DMS114 treated with DMSO at 0.1 percent for 48 hours (cell line): Measurements from ENCODE around the gene PRKD3.
A peak's percentile ranks its signal among the peaks of the same experiment; 100 is the strongest.

Experiments
- DNase-seq: peaks from one replicate; lab custom pipeline; 2025; ENCODE audit not compliant: unreplicated experiment; lab: John Stamatoyannopoulos, UW

The PRKD3 gene

DNA sequence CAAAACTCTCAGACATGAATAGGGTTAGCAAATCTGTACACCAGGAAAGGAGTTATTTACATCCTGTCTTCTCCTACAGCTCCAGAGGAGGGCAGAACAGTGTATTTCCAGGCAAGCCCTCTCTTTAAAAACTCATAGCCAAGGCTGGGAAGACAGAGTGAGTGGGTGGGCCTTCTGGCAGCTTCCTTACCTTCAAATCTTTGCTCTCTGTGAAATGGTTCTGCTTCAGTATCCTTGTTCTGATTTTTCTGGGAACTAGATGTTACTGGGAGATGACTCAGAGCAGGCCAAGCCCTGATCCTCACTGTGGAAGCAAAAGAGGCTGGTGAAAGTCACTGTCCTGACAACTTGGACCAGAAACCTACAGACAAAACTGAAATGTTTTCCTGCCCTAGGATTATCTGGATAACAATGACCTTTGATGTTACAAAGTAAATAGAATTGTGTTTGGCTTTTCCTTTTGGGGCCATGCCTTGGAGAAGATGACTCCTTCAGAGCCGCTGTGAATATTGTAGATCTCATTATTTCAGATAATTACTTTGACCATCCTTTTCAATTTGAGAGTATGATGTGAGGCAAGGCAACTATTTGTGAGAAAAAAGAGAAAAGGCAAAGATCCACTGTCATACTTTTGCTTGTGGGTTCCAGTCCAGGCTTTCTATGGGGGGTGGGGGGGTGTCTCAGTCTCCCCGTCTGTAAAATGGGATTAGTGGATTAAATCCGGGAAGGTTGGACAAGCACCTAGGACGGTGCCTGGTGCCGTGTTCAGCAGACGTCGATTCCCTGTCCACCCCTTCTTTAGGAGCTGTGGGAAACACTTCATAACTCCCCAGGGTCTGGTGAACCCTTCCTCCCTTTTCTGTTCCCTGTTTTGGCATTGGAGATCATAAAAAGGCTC, 19.2 kb upstream of the PRKD3 start:
- DNase-seq = no peak

DNA sequence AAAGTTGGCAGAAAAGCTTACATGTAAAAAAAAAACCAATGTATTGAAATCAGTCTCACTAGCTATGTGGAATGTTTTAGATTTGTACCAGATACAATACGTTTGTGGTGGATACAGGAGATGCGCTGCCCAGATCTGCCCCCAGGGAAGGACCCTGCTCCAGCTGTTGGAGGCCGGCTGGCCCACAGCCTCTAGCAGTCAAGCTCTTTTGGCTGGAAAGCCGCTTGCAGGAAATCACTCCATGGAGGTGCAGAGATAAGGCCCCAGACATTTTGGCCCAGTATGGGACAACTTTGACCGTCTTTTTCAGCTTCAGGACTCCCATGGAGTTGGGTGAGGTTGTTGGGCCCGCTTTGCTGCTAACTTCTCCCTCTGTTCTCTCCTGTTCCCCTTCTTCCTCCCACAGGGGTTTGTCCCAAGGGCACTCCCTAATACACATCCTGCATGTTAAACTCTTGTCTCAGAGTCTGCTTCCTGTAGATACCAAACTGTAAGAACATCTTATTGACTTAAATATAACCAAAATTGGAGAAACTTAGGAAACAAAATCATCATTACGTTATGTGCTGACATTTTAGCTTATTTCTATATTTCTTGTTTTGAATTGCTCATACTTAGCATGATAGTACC, 18.1 kb upstream of the PRKD3 start:
- DNase-seq = no peak

GRCh38 chr2:37340637-37341036, 16.0 kb upstream of the PRKD3 start:
- DNase-seq = no peak

DNA sequence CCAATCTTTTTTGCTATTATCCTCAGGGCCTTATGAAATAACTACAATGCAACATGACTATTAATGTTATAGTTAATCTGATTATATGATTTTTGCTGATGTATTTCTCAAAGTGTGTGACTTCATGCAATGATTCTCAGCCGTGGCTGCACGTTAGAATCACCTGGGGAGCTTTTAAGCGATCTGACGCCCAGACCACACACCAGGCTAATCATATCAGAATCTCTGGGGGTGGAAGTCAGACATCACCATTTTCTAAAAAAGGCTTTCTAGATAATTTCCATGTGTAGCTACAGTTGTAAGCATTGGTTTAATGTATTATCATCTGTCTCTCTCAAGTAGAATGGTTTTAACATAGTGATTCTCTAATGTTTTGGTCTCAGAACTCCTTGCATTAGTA, 14.3 kb upstream of the PRKD3 start:
- no peak for DNase-seq

DNA sequence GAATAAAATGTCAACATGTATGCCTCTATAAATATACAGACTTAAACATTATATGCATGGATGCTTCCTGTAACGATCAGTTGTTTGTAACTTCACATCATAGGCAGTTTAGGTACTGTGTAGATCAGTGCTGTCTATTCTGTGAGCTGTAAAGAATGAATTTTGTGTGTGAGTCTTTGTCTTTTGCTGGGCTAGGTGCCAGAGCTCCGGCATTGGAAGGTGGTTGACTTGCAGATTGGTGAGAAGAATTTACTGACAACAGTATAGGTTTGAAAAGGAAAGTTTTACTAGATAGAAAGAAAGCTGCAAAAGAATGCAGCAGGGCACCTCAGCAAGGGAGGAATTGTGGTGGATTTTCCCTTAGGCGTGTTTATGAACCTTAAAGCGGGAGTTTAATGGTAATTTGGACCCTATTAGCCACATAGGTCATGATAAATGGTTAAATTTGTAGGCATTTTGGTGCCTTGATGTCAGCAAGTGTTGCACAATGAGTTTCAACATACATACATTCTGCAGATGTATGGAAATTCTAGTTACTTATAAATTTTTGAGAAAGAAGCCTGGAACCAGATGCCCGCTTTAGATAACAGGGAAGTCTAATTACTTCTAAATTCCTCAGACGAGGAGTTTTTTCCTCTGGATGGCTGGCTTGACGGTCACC, 13.1 kb upstream of the PRKD3 start:
- no peak for DNase-seq

GRCh38 chr2:37335604-37336003, 11.0 kb upstream of the PRKD3 start:
- DNase-seq = no peak

- DNase-seq = no peak
These were observed 8.6 kb upstream of the PRKD3 start for GRCh38 chr2:37333256-37333655.

DNA sequence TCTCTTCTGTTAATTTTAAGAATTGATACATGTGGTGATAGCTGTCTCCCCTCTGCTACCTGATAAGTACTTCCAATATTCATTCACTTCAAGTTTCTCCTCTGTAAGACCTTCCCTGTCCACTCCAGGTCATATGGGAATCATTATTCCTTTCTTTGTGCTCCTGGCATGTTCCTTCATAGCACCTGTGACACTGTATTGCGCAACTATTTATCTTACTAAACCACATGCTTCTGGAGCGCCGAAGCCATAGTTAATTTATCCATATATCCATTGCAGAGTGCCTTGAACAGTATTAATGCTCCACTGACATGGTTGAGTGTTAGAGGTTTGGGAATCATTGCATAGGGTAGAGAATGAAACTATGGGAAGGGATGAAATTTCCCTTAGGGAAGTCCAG, 7.9 kb upstream of the PRKD3 start:
- DNase-seq = no peak

DNA sequence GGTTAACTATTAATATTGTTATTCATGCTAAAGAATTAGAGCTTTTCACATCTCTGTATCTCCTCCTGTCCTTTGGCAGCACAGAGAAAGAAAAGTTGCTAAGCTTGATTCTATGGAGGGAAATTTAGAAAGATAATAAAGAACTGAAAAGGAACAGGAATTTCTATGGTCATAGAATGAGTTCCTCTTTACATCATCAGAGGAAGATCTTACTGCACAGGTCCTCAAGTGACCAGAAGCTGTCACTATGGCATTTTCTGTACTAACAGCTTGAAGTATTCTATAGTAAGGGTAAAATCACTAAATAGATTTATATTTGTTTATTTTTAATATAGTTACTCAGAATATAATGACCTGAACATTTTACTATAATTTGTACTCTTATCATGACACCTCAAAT, 6.0 kb upstream of the PRKD3 start:
- no peak for DNase-seq

DNA sequence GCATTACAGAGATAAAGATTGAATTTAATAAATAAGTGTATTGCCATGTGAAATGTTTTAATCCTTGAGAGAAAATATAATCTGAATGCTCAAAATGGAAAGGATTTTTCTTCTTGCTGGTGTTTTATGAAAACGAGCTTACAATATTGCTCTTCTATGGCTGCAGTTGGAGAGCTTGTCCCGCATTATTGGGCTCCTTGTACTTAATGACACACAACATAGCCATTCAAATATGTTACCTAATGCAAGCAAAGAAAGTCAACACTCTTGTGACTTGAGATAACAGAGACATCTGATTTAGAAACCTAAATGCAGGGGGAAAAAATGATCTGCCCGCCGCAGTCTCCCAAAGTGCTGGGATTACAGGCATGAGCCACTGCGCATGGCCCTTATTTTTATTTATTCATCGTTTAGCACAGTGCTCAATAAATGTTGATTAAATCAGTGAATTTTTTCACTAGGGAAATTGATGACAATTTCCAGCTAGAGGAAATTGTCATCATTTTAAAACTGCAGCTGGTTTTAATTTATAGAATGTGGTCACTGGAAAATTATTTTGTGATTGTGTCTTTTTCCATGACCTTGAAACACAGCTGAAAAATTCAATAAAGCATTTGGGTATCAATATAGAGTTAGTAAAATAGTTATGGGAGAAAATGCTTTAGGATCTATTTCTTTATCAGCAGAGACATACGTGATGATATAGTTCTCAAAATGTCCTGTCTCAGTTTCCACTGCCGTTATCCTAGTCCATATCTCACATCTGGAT, 2.4 kb upstream of the PRKD3 start:
- no peak for DNase-seq

DNA sequence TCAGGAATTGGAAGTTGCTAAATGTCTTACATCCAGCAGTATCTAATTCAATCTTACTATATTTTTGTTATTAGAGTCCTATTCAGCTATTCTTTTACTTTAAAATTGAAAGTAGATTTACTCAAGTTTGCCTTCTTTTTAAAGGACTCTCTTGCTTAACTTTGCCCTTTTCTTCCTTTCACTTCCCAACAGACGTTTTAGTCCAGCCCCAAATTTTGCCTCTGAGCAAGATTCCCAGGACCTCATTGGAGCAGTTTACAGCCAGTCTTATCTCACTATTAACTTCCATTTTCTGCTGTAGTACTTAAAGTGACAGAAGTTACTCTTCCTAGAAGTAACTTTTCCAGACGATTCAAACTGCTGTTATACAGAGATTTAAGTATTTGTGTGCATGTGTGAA, 1.7 kb upstream of the PRKD3 start:
- peak; percentile 7 for DNase-seq

- no peak for DNase-seq
These were observed 1.0 kb upstream of the PRKD3 start for GRCh38 chr2:37325625-37326071.

- DNase-seq = no peak
These were observed 172 bp downstream of the PRKD3 start for GRCh38 chr2:37324536-37324785.

DNA sequence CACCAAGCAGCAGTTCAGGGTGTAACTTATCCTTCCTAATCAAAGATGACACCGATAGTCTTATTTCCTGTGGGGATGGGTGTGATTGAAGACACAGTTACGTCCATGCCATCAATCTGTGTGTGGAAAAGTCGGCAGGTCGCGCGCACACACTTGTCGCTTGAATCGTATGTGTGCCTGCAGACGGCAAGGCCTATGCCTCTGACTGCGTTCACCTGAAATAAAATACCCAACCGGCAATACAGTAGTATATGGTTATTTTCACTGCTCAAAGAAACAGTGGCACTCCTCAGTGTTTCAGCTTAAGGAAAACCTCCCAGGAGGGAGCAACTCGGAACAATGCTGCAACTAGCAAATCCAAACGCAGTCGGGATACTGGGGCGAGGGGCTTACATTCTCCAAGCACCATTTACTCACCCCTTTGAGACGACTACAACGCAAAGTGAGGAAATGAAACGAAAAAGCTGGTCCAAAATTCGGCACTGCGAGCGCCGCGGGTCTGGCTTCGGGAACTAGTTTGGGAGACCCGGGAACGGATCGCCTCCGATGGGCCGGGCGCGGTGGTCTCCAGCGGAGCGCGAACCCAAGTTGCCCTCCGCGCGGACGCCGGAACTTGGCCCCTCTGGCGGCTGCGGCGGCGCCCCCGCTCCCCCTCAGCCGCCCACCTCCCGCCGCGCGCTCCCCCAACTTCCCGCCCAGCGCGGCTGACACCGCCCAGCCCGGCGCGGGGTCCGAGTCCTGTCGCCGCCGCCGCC, 675 bp downstream of the PRKD3 start:
- peak; percentile 23 for DNase-seq

DNA sequence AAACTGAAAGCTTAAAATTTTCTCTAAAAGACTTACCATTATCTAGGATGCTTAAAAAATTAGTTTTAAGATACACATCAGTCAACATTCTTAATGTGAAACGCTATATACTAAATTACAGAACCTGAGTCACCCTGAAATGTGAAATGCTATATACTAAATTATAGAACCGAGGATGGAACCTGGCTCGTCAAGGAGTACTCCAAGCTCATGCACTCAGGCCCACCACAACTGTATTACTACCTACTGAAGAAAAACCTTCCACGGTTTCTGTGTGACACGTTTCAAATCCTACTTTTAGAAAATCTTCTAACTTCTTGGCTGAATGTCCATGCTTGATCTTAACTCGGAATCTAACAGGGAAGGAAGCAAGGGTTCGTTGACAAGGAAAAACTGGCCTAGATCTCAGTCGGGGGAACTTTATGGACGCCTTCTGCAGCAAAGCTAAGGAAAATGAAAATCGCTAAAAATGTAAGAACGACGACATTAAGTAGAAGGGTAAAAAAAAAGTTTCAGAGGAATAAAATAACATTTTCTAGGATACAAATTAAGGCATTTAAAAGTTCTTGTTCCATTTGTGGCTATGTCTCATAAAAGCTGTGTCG, 1.4 kb downstream of the PRKD3 start:
- no peak for DNase-seq

DNA sequence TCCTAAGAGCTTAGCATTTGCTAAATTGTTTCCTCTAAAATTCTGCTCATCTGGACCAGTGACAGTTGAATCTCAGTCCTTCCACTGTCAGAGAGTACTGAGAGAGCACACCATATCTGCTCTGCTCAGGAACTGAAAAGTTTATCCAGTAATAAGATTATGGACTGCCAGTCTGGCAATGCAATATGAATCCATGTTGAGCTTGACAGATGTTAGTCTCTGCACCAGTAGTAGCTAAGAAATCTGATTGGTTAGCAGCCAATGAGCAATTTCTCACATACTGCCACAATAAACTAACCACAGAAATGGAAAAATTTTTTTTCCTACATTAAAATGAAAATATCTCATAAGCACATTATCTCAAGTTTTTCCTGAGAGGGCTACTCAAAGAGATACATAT, 2.3 kb downstream of the PRKD3 start:
- DNase-seq = no peak

- no peak for DNase-seq
These were observed 3.5 kb downstream of the PRKD3 start for GRCh38 chr2:37321029-37321682.

- no peak for DNase-seq
These were observed 4.7 kb downstream of the PRKD3 start for GRCh38 chr2:37319754-37320609.

- DNase-seq = no peak
These were observed 6.2 kb downstream of the PRKD3 start for GRCh38 chr2:37318401-37318800.
